ENCODE data around the gene ZNF836. TPM values are rescaled to one million over a fixed set of nuclear protein-coding genes. Genes with fewer than 3 reads are reported as not detected.

The ZNF836 gene
- polyA plus RNA-seq, 1 donor from 2014 or later: 14.0 TPM

Other genes starting within 250 kb of the ZNF836 start
- 4.6 TPM for gene ZNF613, start 244.1 kb downstream of the ZNF836 start, polyA plus RNA-seq
- gene ZNF350, start 184.8 kb downstream of the ZNF836 start, polyA plus RNA-seq: 18.9 TPM
- 8.4 TPM for gene ZNF615, start 163.4 kb downstream of the ZNF836 start, polyA plus RNA-seq
- gene ZNF614, start 143.2 kb downstream of the ZNF836 start, polyA plus RNA-seq: 5.0 TPM
- gene ZNF432, start 122.8 kb downstream of the ZNF836 start, polyA plus RNA-seq: 4.4 TPM
- 4.5 TPM for gene ZNF841, start 75.9 kb downstream of the ZNF836 start, polyA plus RNA-seq
- 5.8 TPM for gene ZNF616, start 31.7 kb downstream of the ZNF836 start, polyA plus RNA-seq
- gene PPP2R1A, start 18.4 kb upstream of the ZNF836 start, polyA plus RNA-seq: 204 TPM
- 54.8 TPM for gene ZNF766, start 98.0 kb upstream of the ZNF836 start, polyA plus RNA-seq
- gene ZNF480, start 125.5 kb upstream of the ZNF836 start, polyA plus RNA-seq: 24.7 TPM
- gene ZNF610, start 164.6 kb upstream of the ZNF836 start, polyA plus RNA-seq: 1.7 TPM
- 32.9 TPM for gene ZNF880, start 198.3 kb upstream of the ZNF836 start, polyA plus RNA-seq
- 6.2 TPM for gene ZNF528, start 226.2 kb upstream of the ZNF836 start, polyA plus RNA-seq

Measured in IgD-negative memory B cell (primary cell).